HepG2 (cell line): ENCODE data around the gene GPX1. TPM values are rescaled to one million over a fixed set of nuclear protein-coding genes. Genes with fewer than 3 reads are reported as not detected.

Experiments
- EED ChIP-seq: sonication (generic); formaldehyde crosslinking; IDR thresholded peaks from 2 replicates; pipeline ENCODE4 v1.5.0; 2020; ENCODE audit warnings: mild to moderate bottlenecking, missing genetic modification reagents
- HES4 ChIP-seq: sonication (generic); formaldehyde crosslinking; IDR thresholded peaks from 2 replicates; pipeline ENCODE4 v1.9.0; 2021; ENCODE audit warnings: mild to moderate bottlenecking, missing genetic modification reagents, borderline replicate concordance
- HNF4A ChIP-seq: sonication (generic); formaldehyde crosslinking; IDR thresholded peaks from 2 replicates; pipeline ENCODE4 v1.4.0; 2020; ENCODE audit warnings: missing genetic modification reagents
- HNF4G ChIP-seq, 2 experiments: sonication (generic) in 1 of 2; formaldehyde crosslinking in 1 of 2; IDR thresholded peaks; 2 replicates each; pipeline versions ENCODE4 v1.4.0 to v1.6.1; 2011 to 2020; ENCODE audit warnings: borderline replicate concordance in 2 of 2, low read depth in 2 of 2, mild to moderate bottlenecking in 2 of 2, low read length in 1 of 2, missing genetic modification reagents in 1 of 2, moderate library complexity in 1 of 2
- HNRNPUL1 ChIP-seq: fragments of 200-400 bp; formaldehyde crosslinking; IDR thresholded peaks from 2 replicates; pipeline ENCODE4 v1.6.1; 2017; ENCODE audit warnings: low read depth, mild to moderate bottlenecking, low read length, moderate library complexity
- IKZF1 ChIP-seq: fragments of 450-650 bp; IDR thresholded peaks from 2 replicates; pipeline ENCODE4 v1.7.1; 2016
- KDM2A ChIP-seq: sonication (generic); formaldehyde crosslinking; IDR thresholded peaks from 2 replicates; pipeline ENCODE4 v1.4.0; 2020; ENCODE audit warnings: low read depth, missing genetic modification reagents, borderline replicate concordance
- NCOA1 ChIP-seq: sonication (generic); formaldehyde crosslinking; IDR thresholded peaks from 2 replicates; pipeline ENCODE4 v1.9.0; 2021; ENCODE audit warnings: missing genetic modification reagents
- TAF15 ChIP-seq: fragments of 200-400 bp; formaldehyde crosslinking; IDR thresholded peaks from one replicate; pipeline ENCODE4 v1.6.1; 2018; ENCODE audit warnings: mild to moderate bottlenecking, low read depth, low read length; ENCODE audit not compliant: poor library complexity, severe bottlenecking
- ZNF224 ChIP-seq: sonication (generic); formaldehyde crosslinking; IDR thresholded peaks from 2 replicates; pipeline ENCODE4 v1.5.0; 2020; ENCODE audit warnings: mild to moderate bottlenecking, missing genetic modification reagents
- ZNF350 ChIP-seq: sonication (generic); formaldehyde crosslinking; IDR thresholded peaks from 2 replicates; pipeline ENCODE4 v1.4.0; 2020; ENCODE audit warnings: mild to moderate bottlenecking, low read depth, missing genetic modification reagents, borderline replicate concordance
- ZNF468 ChIP-seq: sonication (generic); formaldehyde crosslinking; IDR thresholded peaks from 2 replicates; pipeline ENCODE4 v1.8.0; 2022; ENCODE audit warnings: mild to moderate bottlenecking, moderate library complexity, missing genetic modification reagents
- ZNF605 ChIP-seq: sonication (generic); formaldehyde crosslinking; IDR thresholded peaks from 2 replicates; pipeline ENCODE4 v1.8.0; 2022; ENCODE audit warnings: mild to moderate bottlenecking, missing genetic modification reagents
- ZSCAN12 ChIP-seq: sonication (generic); formaldehyde crosslinking; IDR thresholded peaks from 2 replicates; pipeline ENCODE4 v1.9.0; 2021; ENCODE audit warnings: mild to moderate bottlenecking, missing genetic modification reagents
- ZSCAN21 ChIP-seq: sonication (generic); formaldehyde crosslinking; IDR thresholded peaks from 2 replicates; pipeline ENCODE4 v1.8.0; 2022; ENCODE audit warnings: mild to moderate bottlenecking, missing genetic modification reagents, moderate library complexity, borderline replicate concordance
- ZSCAN25 ChIP-seq: sonication (generic); formaldehyde crosslinking; IDR thresholded peaks from 2 replicates; pipeline ENCODE4 v1.8.0; 2022; ENCODE audit warnings: mild to moderate bottlenecking, missing genetic modification reagents
- ZSCAN9 ChIP-seq: IDR thresholded peaks from 2 replicates; pipeline ENCODE4 v1.6.1; 2016; ENCODE audit warnings: borderline replicate concordance
- polyA plus RNA-seq, 8 experiments: library from polyadenylated mRNA; depleted of rRNA in 3 of 8; stranded (reverse) in 7 of 8; unstranded in 1 of 8; fragments of >200 nt; fragmentation: Illumina TruSeq in 4 of 8; extraction: Trizol in 4 of 8; gene quantifications; 2 replicates each; pipeline versions ENCODE4 v1.2.1 to v1.2.3, GENCODE V29; 2011 to 2016; ENCODE audit warnings: low read depth in 4 of 8, missing spikeins in 1 of 8, mixed read lengths in 1 of 8; ENCODE audit not compliant: insufficient read depth in 1 of 8
- total RNA-seq, 5 experiments: library from RNA; depleted of rRNA; stranded (reverse); fragments of >200 nt; fragmentation: Illumina TruSeq; extraction: Trizol; gene quantifications; 2 replicates each; pipeline ENCODE4 v1.2.3, GENCODE V29; 2016; ENCODE audit warnings: low read depth in 1 of 5
- TF ChIP-seq, protein P1 (sequence below): sonication (generic); formaldehyde crosslinking; IDR thresholded peaks from 2 replicates; pipeline ENCODE4 v1.5.1; 2020; ENCODE audit warnings: mild to moderate bottlenecking, missing genetic modification reagents, moderate library complexity
- TF ChIP-seq, protein P2 (sequence below): IDR thresholded peaks from 2 replicates; pipeline ENCODE4 v1.6.1; 2018; ENCODE audit warnings: missing genetic modification reagents, mild to moderate bottlenecking, missing compliant biosample characterization
- TF ChIP-seq, protein P3 (sequence below): IDR thresholded peaks from 2 replicates; pipeline ENCODE4 v1.6.1; 2012; ENCODE audit warnings: low read depth, low read length, improper control_type of control experiment
- TF ChIP-seq, protein P4 (sequence below): sonication (generic); formaldehyde crosslinking; IDR thresholded peaks from 2 replicates; pipeline ENCODE4 v1.5.0; 2020; ENCODE audit warnings: missing genetic modification reagents
- TF ChIP-seq, protein P5 (sequence below): sonication (generic); formaldehyde crosslinking; IDR thresholded peaks from 2 replicates; pipeline ENCODE4 v1.5.0; 2020; ENCODE audit warnings: missing genetic modification reagents, mild to moderate bottlenecking, borderline replicate concordance

The GPX1 gene
- total and polyA plus RNA-seq, 2 of the 13 experiments (the other 11 are each of a cell fraction or from before 2014, with no cell fraction given), result 149 to 168 TPM

DNA sequence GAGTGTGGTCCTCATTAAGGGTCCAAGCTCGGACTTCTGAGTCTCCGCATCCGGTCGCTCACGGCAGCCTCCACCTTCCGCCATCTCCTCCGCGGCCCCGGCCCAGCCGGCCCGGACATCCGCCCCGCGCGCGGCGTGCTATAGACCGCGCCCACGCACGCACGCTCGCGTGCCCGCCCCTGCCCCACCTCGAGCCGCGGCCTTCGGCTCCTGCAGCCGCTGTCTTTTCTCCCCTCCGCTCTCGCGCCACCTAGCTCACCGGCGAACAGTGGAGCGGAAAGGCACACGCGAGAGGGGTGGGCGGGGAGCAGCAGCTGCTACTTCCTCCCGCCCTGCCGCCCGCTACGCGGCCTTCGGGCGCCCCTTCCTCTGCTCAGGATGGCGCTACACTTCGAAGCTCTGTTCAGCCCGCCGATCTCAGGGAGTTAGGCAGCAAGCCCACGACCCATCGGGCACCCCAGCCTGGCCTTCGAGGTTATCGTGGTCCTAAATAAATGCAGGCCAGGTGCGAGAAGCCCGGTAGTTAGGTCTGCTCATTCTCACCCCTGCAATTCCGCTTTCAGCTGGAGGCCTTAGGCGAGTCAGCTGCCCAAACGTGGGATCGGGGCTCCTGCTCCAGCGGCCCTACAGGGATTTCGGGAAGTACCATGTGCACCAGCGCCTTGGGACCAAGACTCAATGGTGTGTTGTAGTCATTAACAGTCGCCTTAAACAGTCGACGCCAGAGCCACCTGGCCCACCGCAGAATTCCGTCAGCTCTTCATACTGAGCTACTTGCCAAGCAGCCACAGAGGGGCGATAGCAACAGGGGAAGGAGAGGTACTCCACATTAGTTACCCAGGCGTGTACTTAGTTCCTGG is 18.0 kb downstream of the GPX1 start, which contains the start of gene USP4 (continued):
- peak; percentile 99 for TF ChIP-seq ZSCAN25
- peak; percentile 99 for TF ChIP-seq ZNF605
- no peak for TF ChIP-seq HNF4G (IDR thresholded peaks at IDR 0.05; ENCODE audit: borderline replicate concordance, low read depth, low read length)
- TF ChIP-seq HNF4G (CRISPR knock-in tag; IDR thresholded peaks at IDR 0.05; ENCODE audit: borderline replicate concordance, low read depth), result no peak
- peak; percentile 87 for TF ChIP-seq ZSCAN9 (CRISPR knock-in tag)
- peak; percentile 95; the same call in 1 of the 2 replicates for TF ChIP-seq HES4 (CRISPR knock-in tag)
- no peak for TF ChIP-seq TAF15
- peak; percentile 47; the same call in 1 of the 2 replicates for TF ChIP-seq NCOA1 (CRISPR knock-in tag)
- no peak for TF ChIP-seq IKZF1
- peak; percentile 88; the same call in 1 of the 2 replicates for TF ChIP-seq EED (CRISPR knock-in tag)
- TF ChIP-seq ZNF350 (CRISPR knock-in tag), result peak; percentile 53; the same call in 1 of the 2 replicates
- TF ChIP-seq HNF4A (CRISPR knock-in tag), result no peak; the same call in 1 of the 2 replicates
- TF ChIP-seq, protein P1, sequence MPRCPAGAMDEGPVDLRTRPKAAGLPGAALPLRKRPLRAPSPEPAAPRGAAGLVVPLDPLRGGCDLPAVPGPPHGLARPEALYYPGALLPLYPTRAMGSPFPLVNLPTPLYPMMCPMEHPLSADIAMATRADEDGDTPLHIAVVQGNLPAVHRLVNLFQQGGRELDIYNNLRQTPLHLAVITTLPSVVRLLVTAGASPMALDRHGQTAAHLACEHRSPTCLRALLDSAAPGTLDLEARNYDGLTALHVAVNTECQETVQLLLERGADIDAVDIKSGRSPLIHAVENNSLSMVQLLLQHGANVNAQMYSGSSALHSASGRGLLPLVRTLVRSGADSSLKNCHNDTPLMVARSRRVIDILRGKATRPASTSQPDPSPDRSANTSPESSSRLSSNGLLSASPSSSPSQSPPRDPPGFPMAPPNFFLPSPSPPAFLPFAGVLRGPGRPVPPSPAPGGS (CRISPR knock-in tag), result peak; percentile 98
- peak; percentile 94 for TF ChIP-seq KDM2A
- peak; percentile 95; the same call in 1 of the 2 replicates for TF ChIP-seq ZNF468
- TF ChIP-seq, protein P2, sequence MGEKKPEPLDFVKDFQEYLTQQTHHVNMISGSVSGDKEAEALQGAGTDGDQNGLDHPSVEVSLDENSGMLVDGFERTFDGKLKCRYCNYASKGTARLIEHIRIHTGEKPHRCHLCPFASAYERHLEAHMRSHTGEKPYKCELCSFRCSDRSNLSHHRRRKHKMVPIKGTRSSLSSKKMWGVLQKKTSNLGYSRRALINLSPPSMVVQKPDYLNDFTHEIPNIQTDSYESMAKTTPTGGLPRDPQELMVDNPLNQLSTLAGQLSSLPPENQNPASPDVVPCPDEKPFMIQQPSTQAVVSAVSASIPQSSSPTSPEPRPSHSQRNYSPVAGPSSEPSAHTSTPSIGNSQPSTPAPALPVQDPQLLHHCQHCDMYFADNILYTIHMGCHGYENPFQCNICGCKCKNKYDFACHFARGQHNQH (CRISPR knock-in tag), result peak; percentile 86
- TF ChIP-seq ZNF224, result peak; percentile 84
- TF ChIP-seq, protein P3, sequence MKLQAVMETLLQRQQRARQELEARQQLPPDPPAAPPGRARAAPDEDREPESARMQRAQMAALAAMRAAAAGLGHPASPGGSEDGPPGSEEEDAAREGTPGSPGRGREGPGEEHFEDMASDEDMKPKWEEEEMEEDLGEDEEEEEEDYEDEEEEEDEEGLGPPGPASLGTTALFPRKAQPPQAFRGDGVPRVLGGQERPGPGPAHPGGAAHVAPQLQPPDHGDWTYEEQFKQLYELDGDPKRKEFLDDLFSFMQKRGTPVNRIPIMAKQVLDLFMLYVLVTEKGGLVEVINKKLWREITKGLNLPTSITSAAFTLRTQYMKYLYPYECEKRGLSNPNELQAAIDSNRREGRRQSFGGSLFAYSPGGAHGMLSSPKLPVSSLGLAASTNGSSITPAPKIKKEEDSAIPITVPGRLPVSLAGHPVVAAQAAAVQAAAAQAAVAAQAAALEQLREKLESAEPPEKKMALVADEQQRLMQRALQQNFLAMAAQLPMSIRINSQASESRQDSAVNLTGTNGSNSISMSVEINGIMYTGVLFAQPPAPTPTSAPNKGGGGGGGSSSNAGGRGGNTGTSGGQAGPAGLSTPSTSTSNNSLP, result no peak
- peak; percentile 52 for TF ChIP-seq ZSCAN12 (CRISPR knock-in tag)
- TF ChIP-seq ZSCAN21 (CRISPR knock-in tag), result peak; percentile 93
- TF ChIP-seq HNRNPUL1, result no peak
- TF ChIP-seq, protein P4, sequence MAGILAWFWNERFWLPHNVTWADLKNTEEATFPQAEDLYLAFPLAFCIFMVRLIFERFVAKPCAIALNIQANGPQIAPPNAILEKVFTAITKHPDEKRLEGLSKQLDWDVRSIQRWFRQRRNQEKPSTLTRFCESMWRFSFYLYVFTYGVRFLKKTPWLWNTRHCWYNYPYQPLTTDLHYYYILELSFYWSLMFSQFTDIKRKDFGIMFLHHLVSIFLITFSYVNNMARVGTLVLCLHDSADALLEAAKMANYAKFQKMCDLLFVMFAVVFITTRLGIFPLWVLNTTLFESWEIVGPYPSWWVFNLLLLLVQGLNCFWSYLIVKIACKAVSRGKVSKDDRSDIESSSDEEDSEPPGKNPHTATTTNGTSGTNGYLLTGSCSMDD, result no peak
- TF ChIP-seq, protein P5, sequence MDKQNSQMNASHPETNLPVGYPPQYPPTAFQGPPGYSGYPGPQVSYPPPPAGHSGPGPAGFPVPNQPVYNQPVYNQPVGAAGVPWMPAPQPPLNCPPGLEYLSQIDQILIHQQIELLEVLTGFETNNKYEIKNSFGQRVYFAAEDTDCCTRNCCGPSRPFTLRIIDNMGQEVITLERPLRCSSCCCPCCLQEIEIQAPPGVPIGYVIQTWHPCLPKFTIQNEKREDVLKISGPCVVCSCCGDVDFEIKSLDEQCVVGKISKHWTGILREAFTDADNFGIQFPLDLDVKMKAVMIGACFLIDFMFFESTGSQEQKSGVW (CRISPR knock-in tag), result peak; percentile 93; the same call in 1 of the 2 replicates
